Peyer's patch (tissue), 4 donors: ENCODE measurements around the gene KPNA3.

ENCODE experiments used
- CTCF ChIP-seq, 6 experiments: fragments of 450-650 bp in 4 of 6; fragments of 200-600 bp in 2 of 6; sonication (generic) in 1 of 6; IDR thresholded peaks; one replicate each; pipeline ENCODE4 v1.5.1; 2017 to 2019; ENCODE audit warnings: antibody characterized with exemption in 6 of 6, mild to moderate bottlenecking in 3 of 6, moderate library complexity in 1 of 6
- POLR2A ChIP-seq, 2 donors: fragments of 450-650 bp; IDR thresholded peaks; one replicate each; pipeline ENCODE4 v1.5.1; 2017; ENCODE audit warnings: antibody characterized with exemption in 2 of 2, mild to moderate bottlenecking in 2 of 2, moderate library complexity in 2 of 2

- TF ChIP-seq CTCF (IDR thresholded peaks at IDR 0.05) (no peak), POLR2A (IDR thresholded peaks at IDR 0.05) (no peak)
Measured at GRCh38 chr13:49840266-49840665, 47.8 kb upstream of the KPNA3 start.
